ENCODE measurements around the gene CYP27A1.

- TF ChIP-seq CTCF (IDR thresholded peaks at IDR 0.05) (no peak), POLR2A (IDR thresholded peaks at IDR 0.05; ENCODE audit: low read length) (no peak), SREBF2 (IDR thresholded peaks at IDR 0.05) (no peak), NFE2L2 (conservative IDR thresholded peaks at IDR 0.05; ENCODE audit: low read length) (no peak), TP53 (CRISPR knock-in tag; IDR thresholded peaks at IDR 0.05) (no peak), RCOR1 (IDR thresholded peaks at IDR 0.05; ENCODE audit: low read depth, low read length) (no peak), BHLHE40 (IDR thresholded peaks at IDR 0.05; ENCODE audit: low read depth, low read length) (no peak), MAFK (IDR thresholded peaks at IDR 0.05; ENCODE audit: partially characterized antibody) (no peak), RAD21 (conservative IDR thresholded peaks at IDR 0.05 in 1 of 2, IDR thresholded peaks at IDR 0.05 in 1 of 2) (no peak), BCL3 (IDR thresholded peaks at IDR 0.05) (no peak)
- TF ChIP-seq, protein P1, sequence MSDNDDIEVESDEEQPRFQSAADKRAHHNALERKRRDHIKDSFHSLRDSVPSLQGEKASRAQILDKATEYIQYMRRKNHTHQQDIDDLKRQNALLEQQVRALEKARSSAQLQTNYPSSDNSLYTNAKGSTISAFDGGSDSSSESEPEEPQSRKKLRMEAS (IDR thresholded peaks at IDR 0.05), result no peak
- TF ChIP-seq, protein P2, sequence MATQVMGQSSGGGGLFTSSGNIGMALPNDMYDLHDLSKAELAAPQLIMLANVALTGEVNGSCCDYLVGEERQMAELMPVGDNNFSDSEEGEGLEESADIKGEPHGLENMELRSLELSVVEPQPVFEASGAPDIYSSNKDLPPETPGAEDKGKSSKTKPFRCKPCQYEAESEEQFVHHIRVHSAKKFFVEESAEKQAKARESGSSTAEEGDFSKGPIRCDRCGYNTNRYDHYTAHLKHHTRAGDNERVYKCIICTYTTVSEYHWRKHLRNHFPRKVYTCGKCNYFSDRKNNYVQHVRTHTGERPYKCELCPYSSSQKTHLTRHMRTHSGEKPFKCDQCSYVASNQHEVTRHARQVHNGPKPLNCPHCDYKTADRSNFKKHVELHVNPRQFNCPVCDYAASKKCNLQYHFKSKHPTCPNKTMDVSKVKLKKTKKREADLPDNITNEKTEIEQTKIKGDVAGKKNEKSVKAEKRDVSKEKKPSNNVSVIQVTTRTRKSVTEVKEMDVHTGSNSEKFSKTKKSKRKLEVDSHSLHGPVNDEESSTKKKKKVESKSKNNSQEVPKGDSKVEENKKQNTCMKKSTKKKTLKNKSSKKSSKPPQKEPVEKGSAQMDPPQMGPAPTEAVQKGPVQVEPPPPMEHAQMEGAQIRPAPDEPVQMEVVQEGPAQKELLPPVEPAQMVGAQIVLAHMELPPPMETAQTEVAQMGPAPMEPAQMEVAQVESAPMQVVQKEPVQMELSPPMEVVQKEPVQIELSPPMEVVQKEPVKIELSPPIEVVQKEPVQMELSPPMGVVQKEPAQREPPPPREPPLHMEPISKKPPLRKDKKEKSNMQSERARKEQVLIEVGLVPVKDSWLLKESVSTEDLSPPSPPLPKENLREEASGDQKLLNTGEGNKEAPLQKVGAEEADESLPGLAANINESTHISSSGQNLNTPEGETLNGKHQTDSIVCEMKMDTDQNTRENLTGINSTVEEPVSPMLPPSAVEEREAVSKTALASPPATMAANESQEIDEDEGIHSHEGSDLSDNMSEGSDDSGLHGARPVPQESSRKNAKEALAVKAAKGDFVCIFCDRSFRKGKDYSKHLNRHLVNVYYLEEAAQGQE (IDR thresholded peaks at IDR 0.05), result no peak
Measured at GRCh38 chr2:218773881-218774280, 8.1 kb upstream of the CYP27A1 start.
